NCI-H510A (cell line): ENCODE results near the gene ZNF260.

ENCODE experiments used
- DNase-seq: peaks from one replicate; lab custom pipeline; 2025; lab: John Stamatoyannopoulos, UW

Gene ZNF260

DNA sequence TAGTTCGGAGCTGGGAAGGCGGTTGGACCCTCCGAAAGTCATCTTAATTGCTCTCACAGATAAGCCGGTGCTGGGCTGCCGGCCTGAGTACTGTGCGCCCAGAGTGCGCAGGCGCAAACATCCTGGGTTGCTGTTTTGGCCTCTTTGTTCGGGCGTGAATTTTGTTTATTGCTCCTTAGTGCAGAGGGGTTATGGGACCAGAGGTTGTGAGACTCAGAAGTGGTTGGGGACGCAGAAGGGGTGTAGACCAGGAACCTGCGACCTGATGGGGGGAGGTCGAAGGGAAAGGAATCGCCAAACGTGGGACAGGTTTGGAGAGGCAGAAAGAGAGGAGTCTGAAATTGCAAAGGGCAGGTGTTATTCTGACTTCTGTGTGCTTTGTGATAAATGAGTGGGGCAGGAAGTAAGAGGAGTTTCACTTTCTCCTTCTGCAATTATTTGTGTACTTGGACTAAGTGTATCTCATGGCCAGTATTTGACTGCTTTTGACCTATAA is 38.1 kb downstream of the ZNF260 start:
- DNase-seq, result peak; percentile 78

- DNase-seq, result peak; percentile 97
Measured at GRCh38 chr19:36489118-36489919, 38.8 kb downstream of the ZNF260 start, which contains the start of gene ZNF566. ZNF566 (minus strand) TSS chr19:36489561; CDS start chr19:36476557, 13,004 bp downstream.

- no peak for DNase-seq
Measured at GRCh38 chr19:36488846-36489117, 39.3 kb downstream of the ZNF260 start.

DNA sequence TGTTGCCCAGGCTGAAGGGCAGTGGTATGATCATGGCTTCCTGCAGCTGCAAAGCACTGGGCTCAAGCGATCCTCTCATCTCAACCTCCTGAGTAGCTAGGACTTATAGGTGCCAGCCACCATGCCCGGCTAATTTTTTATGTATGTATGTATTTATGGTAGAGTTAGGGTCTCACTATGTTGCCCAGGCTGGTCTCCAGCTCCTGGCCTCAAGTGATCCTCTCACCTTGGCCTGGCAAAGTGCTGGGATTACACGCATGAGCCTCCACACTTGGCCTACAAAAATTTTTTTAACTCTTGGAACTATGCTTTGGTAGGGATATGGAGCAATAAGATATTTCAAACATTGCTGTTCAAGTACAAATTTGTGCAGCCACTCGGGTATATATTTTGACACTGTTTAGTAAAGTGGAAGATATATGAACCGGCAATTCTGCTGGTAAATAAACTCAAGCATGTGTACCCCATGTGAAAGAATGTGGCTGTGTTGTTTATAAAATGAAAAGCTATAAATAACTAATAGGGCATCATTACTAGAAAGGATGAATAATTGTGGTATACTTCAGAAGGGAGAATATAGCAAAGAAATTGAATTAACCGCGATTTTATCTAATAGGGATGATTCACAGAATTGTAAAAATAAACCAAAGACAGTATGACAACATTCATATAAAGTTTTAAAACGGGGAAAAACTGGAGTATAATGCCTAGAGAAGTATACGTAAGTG is 39.8 kb downstream of the ZNF260 start:
- no peak for DNase-seq

GRCh38 chr19:36483653-36484052 is 44.4 kb downstream of the ZNF260 start:
- no peak for DNase-seq

DNA sequence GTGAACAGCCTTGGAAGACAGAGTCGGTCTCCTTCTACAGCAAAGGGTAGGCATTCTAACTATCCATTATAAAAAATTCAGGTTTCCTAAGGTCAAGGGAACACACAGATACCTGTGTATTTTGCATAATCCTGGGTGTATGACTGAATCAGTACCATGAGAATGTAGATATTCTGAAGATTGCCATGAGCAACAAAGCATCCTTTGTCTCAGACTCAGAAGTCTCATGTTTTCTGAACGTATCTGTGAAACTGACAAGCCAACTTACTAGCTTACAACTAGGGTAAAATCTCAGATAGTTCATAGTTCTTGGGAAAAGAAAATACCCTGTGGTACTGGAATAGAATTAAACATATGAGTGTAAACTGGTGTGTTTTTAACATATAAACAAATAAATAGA is 45.2 kb downstream of the ZNF260 start:
- no peak for DNase-seq
